Measurements from ENCODE around the gene ERBB2. TPM values are rescaled to one million over a fixed set of nuclear protein-coding genes. Genes with fewer than 3 reads are reported as not detected.

ERBB2 gene
- polyA plus RNA-seq, 3 donors: 0.17 to 0.73 TPM; not detected in 1

GRCh38 chr17:39774047-39774446 lies 74.2 kb downstream of the ERBB2 start:
- no peak overlapping the region for H3K27ac ChIP-seq (ENCODE audit: low read depth in 1 of 2, low read length in 2 of 2)
- no peaks in the 10 kb centered on the region for H4K20me1 ChIP-seq (ENCODE audit: insufficient read depth, low read length)
- no peak overlapping the region for H3K4me3 ChIP-seq (replicated peaks in 1 of 3; ENCODE audit: low read depth in 2 of 3, low read length in 3 of 3)
- no peaks in the 10 kb centered on the region for H3K4me1 ChIP-seq (ENCODE audit: control insufficient read depth in 1 of 2, insufficient read depth in 2 of 2, low read length in 2 of 2)
- no peak overlapping the region for H3K9ac ChIP-seq (ENCODE audit: insufficient read depth, low read length, poor library complexity, severe bottlenecking)
- no peak for DNase-seq
- Mint-ChIP-seq H3K36me3 (peaks cover 0 to 2% of the 10 kb centered on the region in 2 donors), H3K4me3 (peak overlapping the region in 1 of 2 donors; percentile 71), H3K27me3 (ENCODE audit: low read depth in 3 of 3) (peaks cover 30 to 56% (median 40%) of the 10 kb centered on the region in 3 donors), H3K9me3 (no peaks in the 10 kb centered on the region), H3K27ac (peak overlapping the region in 1 of 7 donors; percentile 65), H3K4me1 (peaks cover 9% of the 10 kb centered on the region)
- TF ChIP-seq CTCF (IDR thresholded peaks at IDR 0.05): no peak
- intact Hi-C loops (cut with micrococcal nuclease): no loop called here
- no peaks in the 10 kb centered on the region for H3K79me2 ChIP-seq (ENCODE audit: insufficient read depth, low read length)
- no peaks in the 10 kb centered on the region for H3K36me3 ChIP-seq (replicated peaks in 1 of 2; ENCODE audit: control insufficient read depth in 1 of 2, insufficient read depth in 2 of 2, low read length in 2 of 2)
- H3K27me3 ChIP-seq (ENCODE audit: control insufficient read depth in 2 of 2, insufficient read depth in 2 of 2, low read length in 2 of 2): peaks cover 38 to 55% of the 10 kb centered on the region in 2 donors
- 100% methylated on average over 1 of the region's 4 CpGs for WGBS (ENCODE audit: insufficient coverage)
- no peaks in the 10 kb centered on the region for H3K9me3 ChIP-seq (replicated peaks in 1 of 2; ENCODE audit: control insufficient read depth in 1 of 2, insufficient read depth in 1 of 2, low read length in 2 of 2)
- H3K4me2 ChIP-seq (replicated peaks; ENCODE audit: extremely low read depth, low read length, poor library complexity, severe bottlenecking): no peak overlapping the region
- no peak overlapping the region for H2AFZ ChIP-seq (ENCODE audit: insufficient read depth, low read depth, low read length, poor library complexity, severe bottlenecking)

GRCh38 chr17:39775031-39775430 lies 75.2 kb downstream of the ERBB2 start:
- Histone ChIP-seq H2AFZ (ENCODE audit: insufficient read depth, low read depth, low read length, poor library complexity, severe bottlenecking) (no peak overlapping the region), H3K4me3 (replicated peaks in 1 of 3; ENCODE audit: low read depth in 2 of 3, low read length in 3 of 3) (no peak overlapping the region), H3K9ac (ENCODE audit: insufficient read depth, low read length, poor library complexity, severe bottlenecking) (no peak overlapping the region), H3K27me3 (ENCODE audit: control insufficient read depth in 2 of 2, insufficient read depth in 2 of 2, low read length in 2 of 2) (peaks cover 36 to 55% of the 10 kb centered on the region in 2 donors), H3K79me2 (ENCODE audit: insufficient read depth, low read length) (no peaks in the 10 kb centered on the region), H3K4me2 (replicated peaks; ENCODE audit: extremely low read depth, low read length, poor library complexity, severe bottlenecking) (no peak overlapping the region), H3K27ac (ENCODE audit: low read depth in 1 of 2, low read length in 2 of 2) (no peak overlapping the region), H3K4me1 (ENCODE audit: control insufficient read depth in 1 of 2, insufficient read depth in 2 of 2, low read length in 2 of 2) (no peaks in the 10 kb centered on the region), H3K36me3 (replicated peaks in 1 of 2; ENCODE audit: control insufficient read depth in 1 of 2, insufficient read depth in 2 of 2, low read length in 2 of 2) (no peaks in the 10 kb centered on the region), H3K9me3 (replicated peaks in 1 of 2; ENCODE audit: control insufficient read depth in 1 of 2, insufficient read depth in 1 of 2, low read length in 2 of 2) (no peaks in the 10 kb centered on the region), H4K20me1 (ENCODE audit: insufficient read depth, low read length) (no peaks in the 10 kb centered on the region)
- Mint-ChIP-seq H3K4me3 (no peak overlapping the region), H3K4me1 (peaks cover 9% of the 10 kb centered on the region), H3K27me3 (ENCODE audit: low read depth in 3 of 3) (peaks cover 35 to 62% (median 44%) of the 10 kb centered on the region in 3 donors), H3K27ac (peak overlapping the region in 1 of 7 donors; percentile 4), H3K9me3 (no peaks in the 10 kb centered on the region), H3K36me3 (peaks cover 0 to 2% of the 10 kb centered on the region in 2 donors)
- no CpG with 5 or more reads among the region's 2 CpGs for WGBS (ENCODE audit: insufficient coverage)
- TF ChIP-seq CTCF (IDR thresholded peaks at IDR 0.05): no peak
- DNase-seq: no peak
- intact Hi-C loops (cut with micrococcal nuclease): no loop called here

All from CD14-positive monocyte (primary cell).